ENCODE data around the gene MMP20. TPM values are rescaled to one million over a fixed set of nuclear protein-coding genes. Genes with fewer than 3 reads are reported as not detected.

Gene MMP20
- total RNA-seq, 1 experiment from 2014 or later: not detected

DNA sequence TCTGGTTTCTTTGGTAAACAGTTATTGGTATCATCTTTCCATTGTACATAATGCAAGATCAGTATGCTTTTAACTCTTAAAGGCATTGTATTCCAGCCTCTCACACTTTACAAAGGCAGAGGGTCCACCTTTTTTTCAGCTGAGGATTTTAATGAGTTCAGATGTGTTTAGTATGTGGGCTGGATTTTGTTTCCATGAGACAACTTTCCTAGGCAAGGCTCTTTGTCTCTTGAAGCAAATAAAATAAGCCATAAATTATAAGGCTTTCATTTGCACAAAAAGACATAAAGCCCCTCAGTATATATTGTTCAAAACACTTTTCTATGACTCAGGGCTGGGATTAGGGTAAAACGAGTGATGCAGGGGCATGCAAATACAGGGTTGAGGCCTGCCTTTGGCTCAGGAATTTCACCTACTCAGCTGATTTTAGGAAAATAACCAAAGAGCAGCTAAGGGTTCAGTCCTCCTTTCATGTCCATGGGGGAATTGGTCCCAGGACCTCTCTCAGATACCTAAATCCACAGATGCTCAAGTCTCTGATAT is 7.6 kb downstream of the MMP20 start:
- TF ChIP-seq, protein P1, sequence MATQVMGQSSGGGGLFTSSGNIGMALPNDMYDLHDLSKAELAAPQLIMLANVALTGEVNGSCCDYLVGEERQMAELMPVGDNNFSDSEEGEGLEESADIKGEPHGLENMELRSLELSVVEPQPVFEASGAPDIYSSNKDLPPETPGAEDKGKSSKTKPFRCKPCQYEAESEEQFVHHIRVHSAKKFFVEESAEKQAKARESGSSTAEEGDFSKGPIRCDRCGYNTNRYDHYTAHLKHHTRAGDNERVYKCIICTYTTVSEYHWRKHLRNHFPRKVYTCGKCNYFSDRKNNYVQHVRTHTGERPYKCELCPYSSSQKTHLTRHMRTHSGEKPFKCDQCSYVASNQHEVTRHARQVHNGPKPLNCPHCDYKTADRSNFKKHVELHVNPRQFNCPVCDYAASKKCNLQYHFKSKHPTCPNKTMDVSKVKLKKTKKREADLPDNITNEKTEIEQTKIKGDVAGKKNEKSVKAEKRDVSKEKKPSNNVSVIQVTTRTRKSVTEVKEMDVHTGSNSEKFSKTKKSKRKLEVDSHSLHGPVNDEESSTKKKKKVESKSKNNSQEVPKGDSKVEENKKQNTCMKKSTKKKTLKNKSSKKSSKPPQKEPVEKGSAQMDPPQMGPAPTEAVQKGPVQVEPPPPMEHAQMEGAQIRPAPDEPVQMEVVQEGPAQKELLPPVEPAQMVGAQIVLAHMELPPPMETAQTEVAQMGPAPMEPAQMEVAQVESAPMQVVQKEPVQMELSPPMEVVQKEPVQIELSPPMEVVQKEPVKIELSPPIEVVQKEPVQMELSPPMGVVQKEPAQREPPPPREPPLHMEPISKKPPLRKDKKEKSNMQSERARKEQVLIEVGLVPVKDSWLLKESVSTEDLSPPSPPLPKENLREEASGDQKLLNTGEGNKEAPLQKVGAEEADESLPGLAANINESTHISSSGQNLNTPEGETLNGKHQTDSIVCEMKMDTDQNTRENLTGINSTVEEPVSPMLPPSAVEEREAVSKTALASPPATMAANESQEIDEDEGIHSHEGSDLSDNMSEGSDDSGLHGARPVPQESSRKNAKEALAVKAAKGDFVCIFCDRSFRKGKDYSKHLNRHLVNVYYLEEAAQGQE (IDR thresholded peaks at IDR 0.05; ENCODE audit: insufficient read depth in 1 of 2, low read depth in 2 of 2, low read length in 1 of 2): no peak
- TF ChIP-seq POLR2AphosphoS5 (IDR thresholded peaks at IDR 0.05; ENCODE audit: low read depth, low read length) (no peak), TCF7L2 (IDR thresholded peaks at IDR 0.05; ENCODE audit: low read depth, low read length) (no peak), SIN3A (IDR thresholded peaks at IDR 0.05; ENCODE audit: borderline replicate concordance, insufficient read depth, low read depth, low read length) (no peak)
- TF ChIP-seq, protein P2, sequence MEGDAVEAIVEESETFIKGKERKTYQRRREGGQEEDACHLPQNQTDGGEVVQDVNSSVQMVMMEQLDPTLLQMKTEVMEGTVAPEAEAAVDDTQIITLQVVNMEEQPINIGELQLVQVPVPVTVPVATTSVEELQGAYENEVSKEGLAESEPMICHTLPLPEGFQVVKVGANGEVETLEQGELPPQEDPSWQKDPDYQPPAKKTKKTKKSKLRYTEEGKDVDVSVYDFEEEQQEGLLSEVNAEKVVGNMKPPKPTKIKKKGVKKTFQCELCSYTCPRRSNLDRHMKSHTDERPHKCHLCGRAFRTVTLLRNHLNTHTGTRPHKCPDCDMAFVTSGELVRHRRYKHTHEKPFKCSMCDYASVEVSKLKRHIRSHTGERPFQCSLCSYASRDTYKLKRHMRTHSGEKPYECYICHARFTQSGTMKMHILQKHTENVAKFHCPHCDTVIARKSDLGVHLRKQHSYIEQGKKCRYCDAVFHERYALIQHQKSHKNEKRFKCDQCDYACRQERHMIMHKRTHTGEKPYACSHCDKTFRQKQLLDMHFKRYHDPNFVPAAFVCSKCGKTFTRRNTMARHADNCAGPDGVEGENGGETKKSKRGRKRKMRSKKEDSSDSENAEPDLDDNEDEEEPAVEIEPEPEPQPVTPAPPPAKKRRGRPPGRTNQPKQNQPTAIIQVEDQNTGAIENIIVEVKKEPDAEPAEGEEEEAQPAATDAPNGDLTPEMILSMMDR (IDR thresholded peaks at IDR 0.05): no peak
- no TSS peak for BruUV-seq (replicated peaks)

DNA sequence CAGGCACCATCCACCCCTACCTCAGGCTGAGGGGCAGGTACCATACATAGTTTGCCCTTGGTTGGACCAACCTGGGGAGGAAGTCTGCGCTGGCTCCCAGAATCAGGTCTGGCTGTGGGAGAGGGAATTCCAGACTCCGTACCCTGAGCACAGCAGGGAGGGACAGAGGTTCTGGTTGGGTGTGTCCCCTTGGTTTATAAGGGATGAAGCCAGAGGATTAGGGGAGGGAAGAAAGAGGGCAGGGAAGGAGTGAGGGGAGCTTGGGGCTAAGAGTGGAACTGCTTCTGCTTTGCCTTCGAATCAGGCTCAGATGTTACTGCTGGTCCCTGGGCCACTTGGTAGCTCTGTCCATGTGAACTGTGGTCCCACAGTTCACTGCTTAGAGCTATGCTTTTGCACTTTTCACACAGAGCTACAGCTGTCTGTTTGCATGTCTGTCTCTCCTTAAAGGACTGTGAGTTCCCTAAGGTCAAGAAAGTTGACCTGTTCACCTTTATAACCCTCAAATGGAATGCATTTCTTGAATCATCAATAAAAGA is 9.2 kb downstream of the MMP20 start:
- Histone ChIP-seq H3K9me3 (ENCODE audit: control insufficient read depth, insufficient read depth, low read depth, low read length) (no peaks in the 10 kb centered on the region), H3K4me3 (ENCODE audit: low read depth in 2 of 2, low read length in 2 of 2) (no peak overlapping the region), H3K36me3 (ENCODE audit: control insufficient read depth, insufficient read depth, low read length) (no peaks in the 10 kb centered on the region), H3K4me1 (ENCODE audit: control insufficient read depth, insufficient read depth, low read length) (peaks cover 27% of the 10 kb centered on the region), H3K27me3 (ENCODE audit: control insufficient read depth, insufficient read depth, low read length) (no peaks in the 10 kb centered on the region), H3K27ac (ENCODE audit: low read length) (peak overlapping the region; percentile 31; the same call in 1 of the 2 replicates)
- CTCF ChIA-PET: interaction anchor here (0.6 to 0.8 kb wide), 2 partner anchors 120 to 208 kb away, joined by 3 read pairs; no protein-coding TSS in a partner anchor
- POLR2A ChIA-PET: no interaction called here
- in situ Hi-C loops (cut with HindIII; ENCODE audit: low pct_unique_long_range_greater_than_20kb, low sequenced_read_pairs) (no loop called here), intact Hi-C loops (cut with micrococcal nuclease; ENCODE audit: unreplicated experiment) (no loop called here)
- no peak for DNase-seq (ENCODE audit: low read depth, low spot score)
- TF ChIP-seq SIN3A (IDR thresholded peaks at IDR 0.05; ENCODE audit: borderline replicate concordance, insufficient read depth, low read depth, low read length) (no peak), TCF7L2 (IDR thresholded peaks at IDR 0.05; ENCODE audit: low read depth, low read length) (no peak), POLR2AphosphoS5 (IDR thresholded peaks at IDR 0.05; ENCODE audit: low read depth, low read length) (no peak)
- TF ChIP-seq, protein P2 (IDR thresholded peaks at IDR 0.05): no peak
- TF ChIP-seq, protein P1 (IDR thresholded peaks at IDR 0.05; ENCODE audit: insufficient read depth in 1 of 2, low read depth in 2 of 2, low read length in 1 of 2): no peak
- peak; percentile 60 for ATAC-seq
- no TSS peak for BruUV-seq (replicated peaks)

More for the DNA sequence above, 7.6 kb downstream of the MMP20 start:
- Histone ChIP-seq H3K4me3 (ENCODE audit: low read depth in 2 of 2, low read length in 2 of 2) (no peak overlapping the region), H3K4me1 (ENCODE audit: control insufficient read depth, insufficient read depth, low read length) (peaks cover 30% of the 10 kb centered on the region), H3K36me3 (ENCODE audit: control insufficient read depth, insufficient read depth, low read length) (no peaks in the 10 kb centered on the region), H3K27me3 (ENCODE audit: control insufficient read depth, insufficient read depth, low read length) (no peaks in the 10 kb centered on the region), H3K9me3 (ENCODE audit: control insufficient read depth, insufficient read depth, low read depth, low read length) (no peaks in the 10 kb centered on the region), H3K27ac (ENCODE audit: low read length) (peak overlapping the region; percentile 8; the same call in 1 of the 2 replicates)
- ChIA-PET CTCF (no interaction called here), POLR2A (no interaction called here)
- intact Hi-C loops (cut with micrococcal nuclease; ENCODE audit: unreplicated experiment) (no loop called here), in situ Hi-C loops (cut with HindIII; ENCODE audit: low pct_unique_long_range_greater_than_20kb, low sequenced_read_pairs) (no loop called here)
- ATAC-seq (no peak), DNase-seq (ENCODE audit: low read depth, low spot score) (no peak)
